MCF 10A (cell line): Measurements from ENCODE around the gene AP1M2. TPM values are rescaled to one million over a fixed set of nuclear protein-coding genes. Genes with fewer than 3 reads are reported as not detected.
A peak's percentile ranks its signal among the peaks of the same experiment; 100 is the strongest.

Experiments used
- BruUV-seq: library from RNA; stranded (reverse); fragments of 400-500 nt; replicated peaks from 2 replicates; lab custom pipeline; 2021; lab: Mats Ljungman, UMichigan
- CTCF ChIA-PET: fragments of 300-600 bp; sonication (Branson Sonifier 250); formaldehyde crosslinking; extraction: SDS; loops from one replicate; lab custom pipeline; 2021; ENCODE audit warnings: antibody characterized with exemption, inconsistent platforms; lab: Yijun Ruan, JAX
- POLR2A ChIA-PET: fragments of 300-600, 350-650 bp; sonication (Branson Sonifier 250); formaldehyde crosslinking; extraction: SDS; loops from one replicate; lab custom pipeline; 2020; ENCODE audit warnings: antibody characterized with exemption, inconsistent platforms; lab: Yijun Ruan, JAX
- DNase-seq: peaks from one replicate; pipeline ENCODE4 v3.0.0-alpha.2; 2018; ENCODE audit not compliant: unreplicated experiment
- H3K27ac Mint-ChIP-seq: one replicate; pipeline ENCODE4 v1.8.0; 2022; ENCODE audit warnings: mild to moderate bottlenecking, low read depth, mixed read lengths; ENCODE audit not compliant: unreplicated experiment
- H3K27me3 Mint-ChIP-seq: one replicate; pipeline ENCODE4 v1.8.0; 2022; ENCODE audit warnings: mixed read lengths; ENCODE audit not compliant: insufficient read depth, unreplicated experiment
- H3K36me3 Mint-ChIP-seq: one replicate; pipeline ENCODE4 v1.8.0; 2022; ENCODE audit warnings: mild to moderate bottlenecking, moderate library complexity, mixed read lengths; ENCODE audit not compliant: insufficient read depth, unreplicated experiment
- H3K4me1 Mint-ChIP-seq: one replicate; pipeline ENCODE4 v1.8.0; 2022; ENCODE audit warnings: mixed read lengths; ENCODE audit not compliant: insufficient read depth, unreplicated experiment
- H3K4me3 Mint-ChIP-seq: one replicate; pipeline ENCODE4 v1.8.0; 2022; ENCODE audit warnings: mild to moderate bottlenecking, moderate library complexity, mixed read lengths; ENCODE audit not compliant: unreplicated experiment
- H3K9me3 Mint-ChIP-seq: one replicate; pipeline ENCODE4 v1.8.0; 2022; ENCODE audit warnings: mixed read lengths; ENCODE audit not compliant: unreplicated experiment
- CTCF ChIP-seq: fragments of 200-600 bp; IDR thresholded peaks from one replicate; pipeline ENCODE4 v1.8.0; 2022; ENCODE audit warnings: antibody characterized with exemption, mild to moderate bottlenecking; ENCODE audit not compliant: unreplicated experiment
- intact Hi-C: fragments of 100-400 bp; cut with micrococcal nuclease; formaldehyde crosslinking; loops from 2 replicates; pipeline ENCODE4 v1.14.1; 2022
- total RNA-seq: library from RNA; stranded (reverse); gene quantifications from 2 replicates; pipeline ENCODE4 v1.2.3, GENCODE V29; 2022

The AP1M2 gene
- total RNA-seq, 1 experiment from 2014 or later = 6.1 TPM

- intact Hi-C loops = no loop called here
- H3K4me1 Mint-ChIP-seq = peaks cover 5% of the 10 kb centered on the region
- peaks cover 11% of the 10 kb centered on the region for H3K27me3 Mint-ChIP-seq
- no peaks in the 10 kb centered on the region for H3K9me3 Mint-ChIP-seq
- DNase-seq = no peak
- CTCF ChIA-PET = interaction anchor here (0.7 to 0.9 kb wide), 3 partner anchors 47 to 135 kb away, joined by 3 to 4 read pairs (median 3); no protein-coding TSS in a partner anchor
- no peaks in the 10 kb centered on the region for H3K36me3 Mint-ChIP-seq
- POLR2A ChIA-PET = no interaction called here
- no peak overlapping the region for H3K4me3 Mint-ChIP-seq
- H3K27ac Mint-ChIP-seq = no peak overlapping the region
- TF ChIP-seq CTCF = no peak
- BruUV-seq = no TSS peak
Measured at GRCh38 chr19:10538204-10538983, 48.7 kb downstream of the AP1M2 start.

GRCh38 chr19:10537668-10538067 is 49.4 kb downstream of the AP1M2 start:
- BruUV-seq = no TSS peak
- DNase-seq = no peak
- Mint-ChIP-seq H3K27ac (no peak overlapping the region), H3K36me3 (no peaks in the 10 kb centered on the region), H3K4me1 (peaks cover 7% of the 10 kb centered on the region), H3K9me3 (no peaks in the 10 kb centered on the region), H3K27me3 (peaks cover 11% of the 10 kb centered on the region), H3K4me3 (no peak overlapping the region)
- CTCF ChIA-PET = interaction anchor here (0.6 to 0.9 kb wide), 3 partner anchors 46 to 136 kb away, joined by 3 to 4 read pairs (median 3); no protein-coding TSS in a partner anchor
- intact Hi-C loops = no loop called here
- no peak for TF ChIP-seq CTCF
- POLR2A ChIA-PET = no interaction called here

- Mint-ChIP-seq H3K4me3 (no peak overlapping the region), H3K27ac (no peak overlapping the region), H3K4me1 (peaks cover 7% of the 10 kb centered on the region), H3K36me3 (no peaks in the 10 kb centered on the region), H3K9me3 (no peaks in the 10 kb centered on the region), H3K27me3 (peaks cover 10% of the 10 kb centered on the region)
- ChIA-PET CTCF (interaction anchor here (0.9 to 1.5 kb wide), 6 partner anchors 29 to 112 kb away, joined by 4 to 7 read pairs (median 4); no protein-coding TSS in a partner anchor), POLR2A (interaction anchor here (0.5 to 1.2 kb wide), 9 partner anchors 12 to 408 kb away, joined by 3 to 5 read pairs (median 3); partner anchors contain the start of gene TMED1)
- TF ChIP-seq CTCF = no peak
- intact Hi-C loops = no loop called here
- no TSS peak for BruUV-seq
- DNase-seq = peak; percentile 51
Measured at GRCh38 chr19:10535613-10536012, 51.5 kb downstream of the AP1M2 start.

- no TSS peak for BruUV-seq
- H3K4me3 Mint-ChIP-seq = no peak overlapping the region
- H3K4me1 Mint-ChIP-seq = peaks cover 7% of the 10 kb centered on the region
- intact Hi-C loops = no loop called here
- DNase-seq = no peak
- peak overlapping the region; percentile 51 for H3K27ac Mint-ChIP-seq
- TF ChIP-seq CTCF = no peak
- no peaks in the 10 kb centered on the region for H3K27me3 Mint-ChIP-seq
- H3K36me3 Mint-ChIP-seq = no peaks in the 10 kb centered on the region
- CTCF ChIA-PET = interaction anchor here (1.0 to 1.2 kb wide), 2 partner anchors 19 to 21 kb away, joined by 4 read pairs; no protein-coding TSS in a partner anchor
- POLR2A ChIA-PET = no interaction called here
- H3K9me3 Mint-ChIP-seq = no peaks in the 10 kb centered on the region
Measured at GRCh38 chr19:10533646-10534386, 53.3 kb downstream of the AP1M2 start.
